HG03175 (cell line): ENCODE data around the gene TRABD2A.
"Not testable (repeated sequence)": the region's sequence is repeated elsewhere in the genome, so short reads cannot be mapped to it uniquely, and the experiment has no call there.

Source experiments
- ATAC-seq: cut with Tn5 transposase; IDR thresholded peaks from one replicate; pipeline ENCODE4 v1.9.1; 2021; ENCODE audit warnings: mild to moderate bottlenecking, moderate library complexity; ENCODE audit not compliant: unreplicated experiment

Gene TRABD2A, protein sequence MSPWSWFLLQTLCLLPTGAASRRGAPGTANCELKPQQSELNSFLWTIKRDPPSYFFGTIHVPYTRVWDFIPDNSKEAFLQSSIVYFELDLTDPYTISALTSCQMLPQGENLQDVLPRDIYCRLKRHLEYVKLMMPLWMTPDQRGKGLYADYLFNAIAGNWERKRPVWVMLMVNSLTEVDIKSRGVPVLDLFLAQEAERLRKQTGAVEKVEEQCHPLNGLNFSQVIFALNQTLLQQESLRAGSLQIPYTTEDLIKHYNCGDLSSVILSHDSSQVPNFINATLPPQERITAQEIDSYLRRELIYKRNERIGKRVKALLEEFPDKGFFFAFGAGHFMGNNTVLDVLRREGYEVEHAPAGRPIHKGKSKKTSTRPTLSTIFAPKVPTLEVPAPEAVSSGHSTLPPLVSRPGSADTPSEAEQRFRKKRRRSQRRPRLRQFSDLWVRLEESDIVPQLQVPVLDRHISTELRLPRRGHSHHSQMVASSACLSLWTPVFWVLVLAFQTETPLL

DNA sequence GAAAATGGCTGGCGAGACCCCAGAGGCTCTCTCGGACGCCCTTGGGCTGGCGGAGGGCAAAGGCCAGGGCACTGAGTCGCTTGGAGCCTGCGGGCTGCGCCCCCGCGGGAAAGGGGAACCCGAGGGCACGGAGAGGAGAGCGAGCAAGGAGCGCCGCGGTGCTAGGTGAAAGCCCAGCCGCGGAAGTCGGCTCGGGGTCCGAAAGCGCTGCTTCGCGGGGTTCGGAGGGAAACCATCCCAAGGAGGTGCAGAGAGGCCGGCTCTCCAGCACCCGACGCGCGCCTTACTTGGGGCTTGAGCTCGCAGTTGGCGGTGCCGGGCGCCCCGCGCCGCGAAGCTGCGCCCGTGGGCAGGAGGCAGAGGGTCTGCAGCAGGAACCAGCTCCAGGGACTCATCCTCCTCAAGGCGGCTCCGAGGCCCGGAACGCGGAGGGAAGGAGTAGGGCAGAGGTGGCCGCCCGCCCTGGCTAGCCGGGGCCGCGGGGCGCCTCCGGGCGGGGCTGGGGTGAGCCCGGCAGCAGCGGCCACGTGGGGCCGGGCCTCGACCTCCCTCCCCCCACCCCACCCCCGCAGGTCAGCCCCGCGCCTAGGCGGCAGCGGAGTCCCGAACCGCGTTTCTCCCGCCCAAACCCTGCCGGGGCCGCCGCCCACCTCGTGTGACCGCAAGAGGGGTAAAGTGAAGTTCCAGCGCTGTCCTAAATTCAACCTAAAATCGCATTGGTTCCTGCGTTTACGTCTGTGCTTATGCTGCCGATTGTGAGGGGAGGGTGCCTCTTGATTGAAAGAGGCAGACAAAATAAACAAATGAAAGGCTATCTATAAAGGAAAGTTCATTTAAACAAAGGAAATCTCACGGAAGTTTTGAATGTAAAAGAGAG, at the start of gene TRABD2A:
TRABD2A (minus strand) TSS at position 440 of the 877 bp plus-strand sequence; CDS start at position 395, 45 bp downstream.
- ATAC-seq, result no peak

DNA sequence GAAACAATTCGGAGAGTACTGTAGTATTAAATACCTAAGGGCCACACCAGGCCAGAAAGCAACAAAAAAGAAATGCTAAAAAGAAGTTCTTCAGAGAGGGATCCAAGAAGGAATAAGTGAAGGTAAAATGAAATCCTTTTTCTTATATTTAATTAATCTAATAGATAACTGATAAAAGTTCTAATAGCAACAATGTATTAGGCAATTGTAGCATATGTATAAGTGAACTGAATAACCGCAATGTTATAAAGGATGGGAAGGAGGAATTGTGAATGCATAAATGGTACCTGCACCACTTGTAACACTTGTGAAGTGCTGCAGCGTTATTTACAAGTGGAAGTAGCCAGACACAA, 46.4 kb upstream of the TRABD2A start:
- ATAC-seq, result no peak

GRCh38 chr2:84925724-84926376, 45.0 kb upstream of the TRABD2A start:
- ATAC-seq, result peak; percentile 80

DNA sequence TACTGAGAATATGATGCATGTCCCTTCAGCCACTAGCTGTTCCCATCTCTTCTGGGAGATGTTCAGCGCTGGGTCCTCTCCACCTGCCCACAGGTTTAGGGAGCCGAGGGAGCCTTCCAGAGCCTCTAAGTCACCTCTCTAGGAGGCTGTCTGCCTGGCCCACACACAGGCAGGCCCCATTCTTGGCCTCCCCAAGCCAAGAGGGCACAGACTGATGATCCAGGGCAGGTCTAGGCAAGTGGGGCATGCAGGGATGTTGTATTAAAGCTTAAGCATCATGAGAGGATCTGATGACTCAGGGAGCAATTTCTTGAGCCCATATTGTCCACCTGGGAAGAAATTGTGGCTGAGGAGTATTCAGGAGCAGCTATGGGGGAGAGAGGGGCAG, 44.4 kb upstream of the TRABD2A start:
- no peak for ATAC-seq

GRCh38 chr2:84924173-84925106, 43.6 kb upstream of the TRABD2A start:
- peak; percentile 29 for ATAC-seq

DNA sequence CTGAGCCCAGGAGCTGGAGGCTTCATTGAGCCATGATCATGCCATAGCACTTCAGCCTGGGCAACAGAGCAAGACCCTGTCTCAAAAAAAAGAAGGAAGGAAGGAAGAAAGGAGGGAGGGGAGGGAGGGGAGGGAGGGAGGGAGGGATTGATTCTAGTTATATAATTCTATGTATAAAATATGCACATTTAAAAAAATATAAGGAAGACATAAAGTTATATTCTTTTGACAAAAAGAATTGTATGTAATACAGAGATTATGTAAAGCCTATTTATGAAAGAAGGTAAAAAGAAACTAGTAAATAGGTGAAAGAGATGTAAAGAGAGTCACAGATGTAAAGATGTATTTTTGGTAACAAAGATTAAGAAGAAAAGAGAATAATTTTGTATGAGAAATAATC, 42.1 kb upstream of the TRABD2A start:
- no peak for ATAC-seq

GRCh38 chr2:84919885-84920580, 39.1 kb upstream of the TRABD2A start:
- ATAC-seq, result peak; percentile 53

DNA sequence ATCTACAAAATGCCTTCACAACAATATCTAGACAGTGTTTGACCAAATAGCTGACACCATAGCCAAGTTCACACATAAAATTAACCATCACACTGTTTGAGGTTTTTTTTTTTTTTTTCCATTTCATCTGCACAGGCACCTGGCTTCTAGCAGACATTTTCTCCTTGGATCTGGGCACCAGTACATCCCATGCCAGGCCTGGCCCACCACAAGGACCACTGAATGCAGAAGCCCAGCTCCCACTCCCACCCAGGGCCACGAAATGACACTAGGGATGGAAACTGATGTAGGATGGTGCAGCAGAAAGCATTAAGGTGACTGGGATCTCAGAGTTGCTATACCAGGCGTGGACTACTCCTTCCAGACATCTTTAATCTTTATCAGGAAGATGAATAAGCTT, 37.5 kb upstream of the TRABD2A start:
- ATAC-seq, result no peak

DNA sequence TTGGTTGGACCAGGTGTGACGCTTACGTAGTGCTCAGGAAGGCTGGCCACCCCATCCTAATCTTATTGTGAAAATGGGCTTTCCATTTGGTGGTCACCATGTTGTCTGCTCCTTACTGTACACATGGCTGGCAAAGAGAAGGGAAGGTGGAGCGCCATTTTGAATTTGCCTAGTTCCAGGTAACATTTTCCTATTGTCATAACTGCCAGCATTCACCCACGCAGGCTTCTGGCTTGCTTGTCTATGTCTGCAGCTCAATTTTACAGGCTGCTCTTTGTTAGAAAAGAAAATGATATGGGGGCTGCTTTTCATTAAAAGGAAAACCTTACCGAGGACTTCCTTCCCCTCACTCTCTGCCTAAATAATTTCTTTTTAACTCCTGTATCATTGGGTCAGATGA, 36.9 kb upstream of the TRABD2A start:
- not testable (repeated sequence) for ATAC-seq

- not testable (repeated sequence) for ATAC-seq
Observed at GRCh38 chr2:84915675-84916074, 34.8 kb upstream of the TRABD2A start.

DNA sequence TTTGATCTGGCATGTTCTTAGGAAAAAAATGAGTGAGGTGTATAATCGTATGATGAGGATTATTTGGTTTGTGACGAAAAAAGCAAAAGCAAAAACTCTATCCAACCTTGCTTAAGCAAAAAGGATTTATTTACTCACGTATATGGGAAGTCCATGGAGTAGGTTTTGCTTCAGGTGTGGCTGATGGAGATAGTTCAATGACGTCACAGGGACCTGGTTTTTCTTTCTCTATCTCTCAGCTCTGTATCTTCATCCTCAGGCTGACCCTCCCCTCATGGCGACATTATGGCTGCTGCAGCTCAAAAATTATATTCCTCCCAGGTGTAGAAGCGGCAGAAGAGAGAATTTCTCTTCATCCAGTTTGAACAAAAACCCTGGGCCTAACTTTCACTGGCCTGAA, 33.5 kb upstream of the TRABD2A start:
- ATAC-seq, result no peak

GRCh38 chr2:84912984-84913383, 32.1 kb upstream of the TRABD2A start:
- no peak for ATAC-seq

DNA sequence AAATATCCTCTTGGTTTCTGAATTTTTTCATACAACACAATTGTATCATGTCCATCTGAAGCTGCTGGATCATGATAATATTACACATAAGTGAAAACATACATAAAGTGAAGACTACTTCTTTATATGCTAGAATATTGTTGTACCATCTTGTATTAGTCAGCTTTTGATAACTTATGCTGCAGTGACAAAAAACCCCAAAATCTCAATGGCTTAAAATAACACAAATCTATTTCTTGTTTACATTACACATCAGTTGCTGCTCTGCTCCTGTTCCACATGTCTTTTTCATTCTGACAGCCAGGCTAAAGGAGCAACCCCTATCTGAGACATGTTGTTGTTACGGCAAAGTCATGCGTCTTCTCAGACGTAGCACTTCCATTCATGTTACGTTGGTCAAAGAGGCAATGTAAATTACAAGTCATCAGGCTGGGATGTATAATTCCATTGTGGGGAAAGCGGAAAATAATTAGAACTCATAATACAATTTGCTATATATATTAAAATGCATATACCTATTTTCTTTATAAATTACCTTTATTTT, 30.3 kb upstream of the TRABD2A start:
- no peak for ATAC-seq

- no peak for ATAC-seq
Observed at GRCh38 chr2:84908948-84909713, 28.2 kb upstream of the TRABD2A start.

GRCh38 chr2:84906900-84907714, 26.2 kb upstream of the TRABD2A start:
- peak; percentile 34 for ATAC-seq

DNA sequence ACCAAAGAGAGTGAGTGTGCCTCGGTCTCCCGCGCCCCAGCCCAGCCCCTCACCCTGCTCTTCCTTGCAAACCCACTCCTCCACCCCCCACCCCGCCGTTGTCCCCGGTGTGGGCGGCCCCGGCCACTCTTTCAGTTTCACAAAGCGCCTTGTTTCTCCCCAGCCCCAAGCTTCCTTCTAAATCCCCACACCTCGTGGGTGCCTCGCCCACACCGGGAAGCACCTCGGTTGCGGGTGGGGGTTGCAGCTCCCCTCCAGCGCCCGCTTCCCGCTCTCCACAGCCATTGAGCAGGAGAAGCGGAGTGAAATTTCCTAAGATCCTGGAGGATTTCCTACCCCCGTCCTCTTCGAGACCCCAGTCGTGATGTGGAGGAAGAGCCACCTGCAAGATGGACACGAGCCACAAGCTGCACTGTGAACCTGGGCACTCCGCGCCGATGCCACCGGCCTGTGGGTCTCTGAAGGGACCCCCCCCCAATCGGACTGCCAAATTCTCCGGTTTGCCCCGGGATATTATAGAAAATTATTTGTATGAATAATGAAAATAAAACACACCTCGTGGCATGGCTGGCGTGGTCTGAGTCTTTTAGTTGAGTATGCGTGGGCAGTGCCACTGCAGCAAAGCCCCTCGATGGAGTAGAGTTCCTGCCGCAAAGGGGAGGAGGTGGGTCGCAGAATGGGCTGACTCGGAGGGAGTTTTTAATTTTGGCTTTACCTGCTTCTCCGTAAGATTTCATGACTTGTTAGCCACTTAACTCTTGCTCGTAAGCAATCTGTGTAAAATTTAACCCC, 25.4 kb upstream of the TRABD2A start:
- peak; percentile 31 for ATAC-seq
